ENCODE data around the gene DNER. TPM values are rescaled to one million over a fixed set of nuclear protein-coding genes. Genes with fewer than 3 reads are reported as not detected.
A peak's percentile ranks its signal among the peaks of the same experiment; 100 is the strongest.

The DNER gene
- total and polyA plus RNA-seq, 10 of the 15 experiments (the other 5 are each of a cell fraction or from before 2014, with no cell fraction given) = 0.04 to 0.08 (median 0.07) TPM; not detected in 7

DNA sequence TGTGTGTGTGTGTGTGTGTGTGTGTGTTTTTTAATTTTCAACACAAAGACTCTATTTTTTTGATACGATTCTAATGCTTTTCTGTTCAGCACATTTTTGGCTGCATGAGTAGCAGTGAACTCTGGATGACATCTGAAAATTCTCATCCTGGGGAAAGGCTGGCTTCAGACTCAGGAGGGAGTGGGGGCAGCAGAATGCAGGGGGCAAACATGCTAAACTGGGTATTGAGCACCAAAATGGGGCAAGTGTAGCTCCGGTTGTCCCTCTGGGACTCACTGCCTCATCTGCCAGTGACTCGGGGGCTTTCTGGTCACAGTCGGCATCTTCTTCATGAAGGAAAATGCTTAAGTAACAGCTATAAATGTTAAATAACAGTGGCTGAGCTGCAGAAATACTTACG lies 326.5 kb downstream of the DNER start:
- in situ Hi-C loops (cut with MboI) (no loop called here), intact Hi-C loops (cut with micrococcal nuclease; ENCODE audit: unreplicated experiment) (no loop called here)
- WGBS (ENCODE audit: insufficient coverage, insufficient replicate concordance, low lambda C conversion rate, missing lambda C conversion rate) = 1% methylated on average over 5 of the region's 5 CpGs
- Histone ChIP-seq H3K27ac (ENCODE audit: control insufficient read depth, insufficient read depth) (no peak overlapping the region), H4K20me1 (ENCODE audit: control insufficient read depth, insufficient read depth) (no peaks in the 10 kb centered on the region), H3K4me2 (ENCODE audit: control insufficient read depth, insufficient read depth) (no peak overlapping the region), H3K9me3 (replicated peaks; ENCODE audit: control insufficient read depth, insufficient read depth, low read length) (no peaks in the 10 kb centered on the region), H3K9ac (ENCODE audit: control insufficient read depth, insufficient read depth, low read length) (no peak overlapping the region), H2AFZ (ENCODE audit: control insufficient read depth, low read depth, low read length) (no peak overlapping the region), H3K4me1 (ENCODE audit: control insufficient read depth, insufficient read depth, low read length) (no peaks in the 10 kb centered on the region), H3K27me3 (replicated peaks in 1 of 2; ENCODE audit: control insufficient read depth in 2 of 2, insufficient read depth in 2 of 2, low read length in 1 of 2) (no peaks in the 10 kb centered on the region), H3K79me2 (ENCODE audit: control insufficient read depth, insufficient read depth, low read length) (no peaks in the 10 kb centered on the region), H3K4me3 (no peak overlapping the region), H3K36me3 (ENCODE audit: control insufficient read depth in 2 of 2, insufficient read depth in 2 of 2, low read length in 1 of 2) (no peaks in the 10 kb centered on the region)
- FAIRE-seq (peak; percentile 18), ATAC-seq (no peak), DNase-seq (ENCODE audit: low read depth, low spot score) (no peak)
- POLR2A ChIA-PET = no interaction called here
- SMC1A ChIA-PET (ENCODE audit: uncharacterized antibody, unreplicated experiment) = no interaction called here
- no TSS peak for BruUV-seq (replicated peaks)
- RAD21 ChIA-PET (ENCODE audit: unreplicated experiment) = no interaction called here
- TF ChIP-seq FOS (IDR thresholded peaks at IDR 0.05; ENCODE audit: borderline replicate concordance, extremely low read depth, insufficient read length) (no peak), TCF3 (IDR thresholded peaks at IDR 0.05; ENCODE audit: borderline replicate concordance, insufficient read depth, low read depth, low read length) (no peak), IKZF1 (conservative IDR thresholded peaks at IDR 0.05) (no peak), BMI1 (IDR thresholded peaks at IDR 0.05; ENCODE audit: borderline replicate concordance) (no peak), CBFB (IDR thresholded peaks at IDR 0.05; ENCODE audit: low read depth) (no peak), MEF2A (IDR thresholded peaks at IDR 0.05; ENCODE audit: insufficient read depth, low read depth, low read length) (no peak), SREBF1 (IDR thresholded peaks at IDR 0.05; ENCODE audit: low read length) (no peak), CBX3 (IDR thresholded peaks at IDR 0.05; ENCODE audit: borderline replicate concordance, low read depth) (no peak), CHD1 (IDR thresholded peaks at IDR 0.05; ENCODE audit: low read depth, low read length) (no peak), ZNF622 (IDR thresholded peaks at IDR 0.05) (no peak)
- CTCF ChIA-PET = no interaction called here

DNA sequence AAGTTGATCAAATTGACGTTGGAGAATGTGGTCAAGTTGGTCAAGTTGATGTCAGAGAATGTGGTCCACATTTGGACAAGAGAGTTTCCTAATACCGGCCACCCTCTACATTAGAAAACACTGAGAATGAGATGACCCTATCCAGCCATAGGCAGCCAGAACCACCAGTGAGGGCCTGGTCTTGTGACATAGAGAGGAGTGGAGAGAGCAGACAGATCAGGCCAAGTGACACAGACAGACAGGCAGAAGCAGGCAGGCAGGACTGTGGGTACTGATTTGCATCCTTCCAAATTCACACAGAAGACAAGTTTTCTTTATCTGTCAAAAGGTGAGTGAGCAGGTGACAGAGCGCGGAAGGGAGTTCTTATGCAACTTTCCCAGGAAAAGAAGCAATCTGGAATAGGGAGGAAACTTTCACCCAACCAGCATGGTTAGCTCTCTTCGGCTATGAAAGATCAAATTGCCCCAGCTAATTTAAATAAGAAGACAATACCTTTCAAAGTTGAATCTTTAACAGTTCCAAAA lies 334.2 kb downstream of the DNER start:
- intact Hi-C loops (cut with micrococcal nuclease; ENCODE audit: unreplicated experiment) (no loop called here), in situ Hi-C loops (cut with MboI) (no loop called here)
- no peaks in the 10 kb centered on the region for H3K27me3 ChIP-seq (replicated peaks in 1 of 2; ENCODE audit: control insufficient read depth in 2 of 2, insufficient read depth in 2 of 2, low read length in 1 of 2)
- no peak overlapping the region for H3K9ac ChIP-seq (ENCODE audit: control insufficient read depth, insufficient read depth, low read length)
- 10% methylated on average over 5 of the region's 5 CpGs for WGBS (ENCODE audit: insufficient coverage, insufficient replicate concordance, low lambda C conversion rate, missing lambda C conversion rate)
- ChIA-PET SMC1A (ENCODE audit: uncharacterized antibody, unreplicated experiment) (no interaction called here), CTCF (no interaction called here), POLR2A (no interaction called here), RAD21 (ENCODE audit: unreplicated experiment) (no interaction called here)
- FAIRE-seq (no peak), ATAC-seq (no peak), DNase-seq (ENCODE audit: low read depth, low spot score) (no peak)
- H3K79me2 ChIP-seq (ENCODE audit: control insufficient read depth, insufficient read depth, low read length) = no peaks in the 10 kb centered on the region
- no peaks in the 10 kb centered on the region for H4K20me1 ChIP-seq (ENCODE audit: control insufficient read depth, insufficient read depth)
- no TSS peak for BruUV-seq (replicated peaks)
- TF ChIP-seq IRF4 (IDR thresholded peaks at IDR 0.05; ENCODE audit: low read depth, low read length) (no peak), NRF1 (conservative IDR thresholded peaks at IDR 0.05; ENCODE audit: low read depth, low read length) (no peak), ZNF622 (IDR thresholded peaks at IDR 0.05) (no peak)
- no peak overlapping the region for H3K27ac ChIP-seq (ENCODE audit: control insufficient read depth, insufficient read depth)
- no peaks in the 10 kb centered on the region for H3K9me3 ChIP-seq (replicated peaks; ENCODE audit: control insufficient read depth, insufficient read depth, low read length)
- no peak overlapping the region for H2AFZ ChIP-seq (ENCODE audit: control insufficient read depth, low read depth, low read length)
- H3K4me2 ChIP-seq (ENCODE audit: control insufficient read depth, insufficient read depth) = no peak overlapping the region
- H3K4me3 ChIP-seq = no peak overlapping the region
- H3K4me1 ChIP-seq (ENCODE audit: control insufficient read depth, insufficient read depth, low read length) = no peaks in the 10 kb centered on the region
- H3K36me3 ChIP-seq (ENCODE audit: control insufficient read depth in 2 of 2, insufficient read depth in 2 of 2, low read length in 1 of 2) = no peaks in the 10 kb centered on the region
